Left hindlimb (tissue), 1 donor: ENCODE data around the gene CD300H.

Experiments used
- DNase-seq: peaks from one replicate; pipeline ENCODE4 v3.0.0-alpha.2; 2018

Gene CD300H

GRCh38 chr17:74547736-74548135, 19.6 kb downstream of the CD300H start:
- no peak for DNase-seq

- DNase-seq, result no peak
Observed at GRCh38 chr17:74547264-74547663, 20.0 kb downstream of the CD300H start.

GRCh38 chr17:74546586-74546985, 20.7 kb downstream of the CD300H start:
- no peak for DNase-seq

- DNase-seq, result peak; percentile 47
Observed at GRCh38 chr17:74545843-74546230, 21.5 kb downstream of the CD300H start, which contains the start of gene CD300C. Gene CD300C (minus strand): TSS chr17:74546115. CDS start chr17:74545782, 333 bp downstream.

- DNase-seq, result no peak
Observed at GRCh38 chr17:74544991-74545842, 22.1 kb downstream of the CD300H start.

- no peak for DNase-seq
Observed at GRCh38 chr17:74543891-74544760, 23.2 kb downstream of the CD300H start.

- no peak for DNase-seq
Observed at GRCh38 chr17:74543406-74543805, 23.9 kb downstream of the CD300H start.

- DNase-seq, result peak; percentile 4
Observed at GRCh38 chr17:74542727-74543383, 24.5 kb downstream of the CD300H start.

GRCh38 chr17:74542166-74542565, 25.1 kb downstream of the CD300H start:
- DNase-seq, result no peak

GRCh38 chr17:74541176-74542111, 25.9 kb downstream of the CD300H start:
- peak; percentile 15 for DNase-seq

GRCh38 chr17:74539281-74539820, 28.0 kb downstream of the CD300H start:
- peak; percentile 8 for DNase-seq

GRCh38 chr17:74536890-74537289, 30.4 kb downstream of the CD300H start:
- DNase-seq, result no peak

- DNase-seq, result no peak
Observed at GRCh38 chr17:74532115-74532514, 35.2 kb downstream of the CD300H start.

GRCh38 chr17:74531231-74531761, 36.0 kb downstream of the CD300H start, which contains the start of gene CD300LB:
Gene CD300LB (minus strand): TSS chr17:74531475. CDS start chr17:74531350, 125 bp downstream.
- no peak for DNase-seq

- DNase-seq, result no peak
Observed at GRCh38 chr17:74530831-74531150, 36.5 kb downstream of the CD300H start.

GRCh38 chr17:74529243-74529642, 38.1 kb downstream of the CD300H start:
- DNase-seq, result no peak

GRCh38 chr17:74528491-74529199, 38.7 kb downstream of the CD300H start:
- no peak for DNase-seq

- DNase-seq, result no peak
Observed at GRCh38 chr17:74527756-74528155, 39.6 kb downstream of the CD300H start.

- DNase-seq, result no peak
Observed at GRCh38 chr17:74527081-74527480, 40.2 kb downstream of the CD300H start.

- no peak for DNase-seq
Observed at GRCh38 chr17:74526681-74527080, 40.6 kb downstream of the CD300H start.

GRCh38 chr17:74525781-74526288, 41.5 kb downstream of the CD300H start:
- DNase-seq, result no peak
